ENCODE measurements around the gene LCORL. TPM values are rescaled to one million over a fixed set of nuclear protein-coding genes. Genes with fewer than 3 reads are reported as not detected.

The LCORL gene
- total RNA-seq, 1 donor = 15.9 TPM

- H4K20me1 ChIP-seq (ENCODE audit: insufficient read depth, low read length) = no peaks in the 10 kb centered on the region
- H3K4me3 ChIP-seq (ENCODE audit: insufficient read depth, low read length) = peak overlapping the region; percentile 65
- H3K27me3 ChIP-seq (ENCODE audit: insufficient read depth, low read length) = no peaks in the 10 kb centered on the region
- H3K4me1 ChIP-seq (ENCODE audit: insufficient read depth, low read length) = no peaks in the 10 kb centered on the region
- H3K36me3 ChIP-seq (ENCODE audit: insufficient read depth, low read length) = no peaks in the 10 kb centered on the region
- no peak for DNase-seq (ENCODE audit: insufficient read length, low spot score, missing footprints)
- no peak overlapping the region for H3K27ac ChIP-seq (ENCODE audit: low read depth, low read length)
- H2AFZ ChIP-seq (ENCODE audit: low read length) = peak overlapping the region; percentile 73
- no peaks in the 10 kb centered on the region for H3K9me3 ChIP-seq (ENCODE audit: low read depth, low read length)
- H3K4me2 ChIP-seq (ENCODE audit: insufficient read depth, low read length) = peak overlapping the region; percentile 78
- no peaks in the 10 kb centered on the region for H3K79me2 ChIP-seq (ENCODE audit: insufficient read depth, low read length)
- no peak for TF ChIP-seq CTCF (IDR thresholded peaks at IDR 0.05; ENCODE audit: extremely low read depth, low read depth, low read length)
These were observed 36.4 kb upstream of the LCORL start for GRCh38 chr4:18057821-18058533.

- DNase-seq (ENCODE audit: insufficient read length, low spot score, missing footprints) = no peak
- H3K9me3 ChIP-seq (ENCODE audit: low read depth, low read length) = no peaks in the 10 kb centered on the region
- no peak for TF ChIP-seq CTCF (IDR thresholded peaks at IDR 0.05; ENCODE audit: extremely low read depth, low read depth, low read length)
- no peaks in the 10 kb centered on the region for H4K20me1 ChIP-seq (ENCODE audit: insufficient read depth, low read length)
- H2AFZ ChIP-seq (ENCODE audit: low read length) = no peak overlapping the region
- H3K79me2 ChIP-seq (ENCODE audit: insufficient read depth, low read length) = no peaks in the 10 kb centered on the region
- H3K4me1 ChIP-seq (ENCODE audit: insufficient read depth, low read length) = no peaks in the 10 kb centered on the region
- no peak overlapping the region for H3K4me2 ChIP-seq (ENCODE audit: insufficient read depth, low read length)
- no peaks in the 10 kb centered on the region for H3K36me3 ChIP-seq (ENCODE audit: insufficient read depth, low read length)
- no peak overlapping the region for H3K27ac ChIP-seq (ENCODE audit: low read depth, low read length)
- H3K27me3 ChIP-seq (ENCODE audit: insufficient read depth, low read length) = no peaks in the 10 kb centered on the region
- H3K4me3 ChIP-seq (ENCODE audit: insufficient read depth, low read length) = no peak overlapping the region
These were observed 34.5 kb upstream of the LCORL start for GRCh38 chr4:18056030-18056429.

- TF ChIP-seq CTCF (IDR thresholded peaks at IDR 0.05; ENCODE audit: extremely low read depth, low read depth, low read length) = no peak
- Histone ChIP-seq H3K9me3 (ENCODE audit: low read depth, low read length) (no peaks in the 10 kb centered on the region), H3K4me3 (ENCODE audit: insufficient read depth, low read length) (no peak overlapping the region), H3K36me3 (ENCODE audit: insufficient read depth, low read length) (no peaks in the 10 kb centered on the region), H4K20me1 (ENCODE audit: insufficient read depth, low read length) (no peaks in the 10 kb centered on the region), H2AFZ (ENCODE audit: low read length) (no peak overlapping the region), H3K4me1 (ENCODE audit: insufficient read depth, low read length) (no peaks in the 10 kb centered on the region), H3K79me2 (ENCODE audit: insufficient read depth, low read length) (no peaks in the 10 kb centered on the region), H3K27ac (ENCODE audit: low read depth, low read length) (no peak overlapping the region), H3K4me2 (ENCODE audit: insufficient read depth, low read length) (no peak overlapping the region), H3K27me3 (ENCODE audit: insufficient read depth, low read length) (no peaks in the 10 kb centered on the region)
- DNase-seq (ENCODE audit: insufficient read length, low spot score, missing footprints) = no peak
These were observed 30.6 kb upstream of the LCORL start for GRCh38 chr4:18052158-18052557.

GRCh38 chr4:18051281-18051680 is 29.7 kb upstream of the LCORL start:
- Histone ChIP-seq H2AFZ (ENCODE audit: low read length) (no peak overlapping the region), H4K20me1 (ENCODE audit: insufficient read depth, low read length) (no peaks in the 10 kb centered on the region), H3K27ac (ENCODE audit: low read depth, low read length) (no peak overlapping the region), H3K4me1 (ENCODE audit: insufficient read depth, low read length) (no peaks in the 10 kb centered on the region), H3K4me3 (ENCODE audit: insufficient read depth, low read length) (no peak overlapping the region), H3K36me3 (ENCODE audit: insufficient read depth, low read length) (no peaks in the 10 kb centered on the region), H3K79me2 (ENCODE audit: insufficient read depth, low read length) (no peaks in the 10 kb centered on the region), H3K9me3 (ENCODE audit: low read depth, low read length) (no peaks in the 10 kb centered on the region), H3K27me3 (ENCODE audit: insufficient read depth, low read length) (no peaks in the 10 kb centered on the region), H3K4me2 (ENCODE audit: insufficient read depth, low read length) (no peak overlapping the region)
- no peak for DNase-seq (ENCODE audit: insufficient read length, low spot score, missing footprints)
- TF ChIP-seq CTCF (IDR thresholded peaks at IDR 0.05; ENCODE audit: extremely low read depth, low read depth, low read length) = no peak
